Amniotic stem cell (primary cell): ENCODE results near the gene S100A5.
"Not testable (repeated sequence)": the region's sequence is repeated elsewhere in the genome, so short reads cannot be mapped to it uniquely, and the experiment has no call there.

Experiments
- DNase-seq: peaks from one replicate; lab custom pipeline; 2025; lab: John Stamatoyannopoulos, UW

Gene S100A5

DNA sequence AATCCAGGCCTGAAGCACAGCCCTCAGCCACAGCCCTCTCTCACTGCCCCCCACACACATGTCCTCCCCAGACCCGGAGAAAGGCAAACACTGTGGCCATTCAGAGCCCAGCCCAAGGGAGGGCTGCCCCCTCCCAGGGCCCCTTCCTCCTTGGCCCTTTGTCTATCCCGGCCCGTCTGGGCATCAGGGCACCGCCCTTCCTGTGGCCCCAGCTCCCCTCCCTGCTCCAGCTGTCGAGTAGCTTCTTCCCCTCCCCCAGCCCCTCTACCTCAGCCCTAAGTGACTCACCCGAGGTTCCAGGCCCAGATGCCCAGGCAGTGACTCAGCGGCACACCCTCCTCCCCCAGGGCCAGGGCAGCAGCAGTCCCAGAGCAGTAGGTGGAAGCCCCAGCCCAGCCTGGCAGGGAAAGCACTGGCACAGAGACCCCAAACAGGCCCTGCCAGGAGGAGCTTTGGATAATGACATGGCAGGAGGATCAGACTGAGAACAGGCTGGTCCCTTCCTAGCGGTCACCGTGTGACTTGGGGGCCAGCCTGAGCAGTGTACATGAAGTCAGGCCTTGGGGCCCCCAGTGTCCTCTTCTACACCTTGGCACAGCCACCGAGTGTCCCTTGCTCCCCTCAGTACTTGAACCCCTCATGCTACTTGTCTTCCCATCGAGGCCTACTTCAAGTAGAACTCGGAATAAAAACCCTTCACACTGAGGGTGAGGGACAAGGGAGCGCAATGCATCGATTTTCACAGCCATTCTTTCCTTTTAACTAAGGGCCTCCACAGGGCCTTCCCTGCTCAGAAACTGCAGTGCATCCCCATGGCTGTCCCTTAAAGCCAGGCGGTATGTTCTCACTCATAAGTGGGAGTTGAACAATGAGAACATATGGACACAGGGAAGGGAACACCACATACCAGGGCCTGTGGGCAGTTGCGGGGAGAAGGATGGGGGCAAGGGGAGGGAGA lies 26.0 kb upstream of the S100A5 start:
- DNase-seq = peak; percentile 96

DNA sequence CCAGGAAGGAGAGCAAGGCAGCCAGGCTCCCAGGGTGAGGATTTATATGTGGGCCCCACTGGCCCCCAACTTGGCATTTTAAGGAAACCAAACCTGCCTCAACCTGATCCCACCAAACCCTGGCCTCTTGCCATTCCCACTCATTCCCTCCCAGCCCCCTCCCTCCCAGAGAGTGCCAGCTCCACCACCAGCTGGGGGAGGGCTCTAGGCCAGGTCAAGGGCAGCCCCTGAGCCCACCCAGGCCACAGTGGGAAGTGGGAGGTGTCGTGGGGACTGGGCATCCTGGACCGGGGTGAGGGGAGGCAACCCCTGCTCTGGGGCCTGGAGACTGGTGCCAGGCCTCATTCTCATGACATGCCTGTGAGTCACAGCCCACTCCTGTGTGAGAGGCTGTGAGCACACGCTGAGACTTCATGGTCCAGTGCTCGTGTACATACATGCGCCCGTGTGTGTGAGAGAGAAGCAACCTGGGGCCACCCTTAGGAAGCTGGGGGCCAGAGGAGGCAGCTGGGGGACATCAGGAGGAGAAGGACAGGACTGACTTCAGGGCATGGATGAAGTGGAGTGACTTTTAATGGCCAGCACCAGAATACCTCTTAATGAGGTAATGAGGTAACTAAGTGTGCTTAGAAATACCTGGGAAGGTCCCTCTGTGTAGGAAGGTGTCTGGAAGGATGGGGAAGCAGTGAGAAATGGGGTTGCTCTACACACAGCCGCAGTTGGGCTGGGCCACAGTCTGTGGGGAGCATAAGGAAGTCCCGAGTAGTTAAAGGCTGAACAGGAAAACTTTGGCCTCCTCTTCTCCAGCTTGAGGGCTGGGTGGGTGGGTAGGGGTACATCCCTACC lies 25.0 kb upstream of the S100A5 start, which contains the start of gene S100A2:
Gene S100A2 (minus strand): TSS at position 316 of the 846 bp plus-strand sequence. CDS start 1,967 bp downstream, outside the sequence.
- DNase-seq = peak; percentile 78

DNA sequence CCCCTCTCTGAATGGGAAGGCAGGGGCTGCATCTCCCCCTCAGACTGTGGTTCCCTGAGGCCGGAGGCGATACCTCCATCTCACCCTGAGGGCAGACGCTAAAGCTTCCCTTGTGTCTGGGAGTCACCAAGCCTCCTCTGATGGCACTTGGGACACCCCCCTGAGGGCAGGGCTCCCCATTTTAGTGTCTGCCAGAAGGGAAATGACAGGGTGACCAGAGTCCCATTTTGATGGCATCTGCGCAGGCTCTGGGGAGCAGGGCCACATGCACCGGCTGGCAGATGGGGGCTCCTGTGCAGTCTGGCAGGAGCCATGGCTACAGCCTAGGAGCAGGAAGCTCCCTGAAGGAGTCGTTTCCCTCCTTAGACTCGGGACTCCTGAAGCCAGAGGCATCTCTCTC lies 23.3 kb upstream of the S100A5 start:
- DNase-seq = no peak

DNA sequence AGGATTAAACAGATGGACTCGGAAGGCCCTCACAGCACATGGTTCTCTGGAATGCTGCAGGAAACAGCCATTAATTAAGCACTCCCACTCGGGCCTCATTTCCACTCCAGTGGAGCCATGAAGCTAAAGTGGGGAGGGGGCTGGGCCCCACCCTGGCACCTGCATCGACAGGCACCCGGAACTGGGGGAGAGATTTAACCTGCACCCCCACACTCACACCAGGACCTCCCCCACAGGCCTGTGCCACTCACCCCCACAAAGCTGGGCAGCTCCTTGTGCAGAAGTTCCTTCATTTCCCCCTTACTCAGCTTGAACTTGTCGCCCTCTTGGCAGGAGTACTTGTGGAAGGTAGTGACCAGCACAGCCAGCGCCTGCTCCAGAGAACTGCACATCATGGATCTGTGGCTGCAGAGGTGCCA lies 22.8 kb upstream of the S100A5 start:
- DNase-seq = no peak

DNA sequence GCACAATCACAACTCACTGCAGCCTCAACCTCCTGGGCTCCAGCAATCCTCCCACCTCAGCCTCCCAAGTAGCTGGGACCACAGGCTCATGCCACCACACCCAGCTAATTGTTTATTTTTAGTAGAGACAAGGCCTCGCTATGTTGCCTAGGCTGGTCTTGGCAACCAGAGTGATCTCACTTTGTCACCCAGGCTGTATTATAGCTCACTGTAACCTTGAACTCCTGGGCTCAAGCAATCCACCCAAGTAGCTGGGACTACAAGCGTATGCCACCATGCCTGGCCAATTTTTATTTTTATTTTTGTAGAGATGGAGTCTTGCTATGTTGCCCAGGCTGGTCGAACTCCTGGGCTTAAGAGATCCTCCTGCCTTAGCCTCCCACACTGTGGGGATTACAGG lies 21.3 kb upstream of the S100A5 start:
- not testable (repeated sequence) for DNase-seq

DNA sequence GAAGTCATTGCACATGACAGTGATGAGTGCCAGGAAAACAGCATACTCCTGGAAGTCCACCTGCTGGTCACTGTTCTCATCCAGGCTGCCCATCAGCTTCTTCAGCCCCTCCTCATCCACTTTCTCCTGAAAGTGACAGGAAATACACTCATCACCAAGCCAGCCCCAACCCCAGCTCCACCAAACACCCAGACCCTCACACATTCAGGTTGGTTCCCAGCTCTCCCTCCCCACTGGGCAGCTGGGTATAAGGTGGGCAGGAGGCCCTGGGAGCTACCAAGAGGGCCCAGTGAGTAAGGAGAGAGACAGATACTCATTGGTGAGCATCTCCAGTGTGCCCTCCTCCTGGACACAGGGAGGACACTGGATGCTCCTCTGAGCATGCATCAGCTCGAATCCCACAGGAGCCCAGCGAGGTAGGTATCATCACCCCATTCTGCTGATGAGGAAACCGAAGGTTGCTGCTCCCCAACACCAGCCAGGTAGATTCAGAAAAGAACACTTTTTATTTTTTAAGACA lies 20.8 kb upstream of the S100A5 start:
- no peak for DNase-seq

DNA sequence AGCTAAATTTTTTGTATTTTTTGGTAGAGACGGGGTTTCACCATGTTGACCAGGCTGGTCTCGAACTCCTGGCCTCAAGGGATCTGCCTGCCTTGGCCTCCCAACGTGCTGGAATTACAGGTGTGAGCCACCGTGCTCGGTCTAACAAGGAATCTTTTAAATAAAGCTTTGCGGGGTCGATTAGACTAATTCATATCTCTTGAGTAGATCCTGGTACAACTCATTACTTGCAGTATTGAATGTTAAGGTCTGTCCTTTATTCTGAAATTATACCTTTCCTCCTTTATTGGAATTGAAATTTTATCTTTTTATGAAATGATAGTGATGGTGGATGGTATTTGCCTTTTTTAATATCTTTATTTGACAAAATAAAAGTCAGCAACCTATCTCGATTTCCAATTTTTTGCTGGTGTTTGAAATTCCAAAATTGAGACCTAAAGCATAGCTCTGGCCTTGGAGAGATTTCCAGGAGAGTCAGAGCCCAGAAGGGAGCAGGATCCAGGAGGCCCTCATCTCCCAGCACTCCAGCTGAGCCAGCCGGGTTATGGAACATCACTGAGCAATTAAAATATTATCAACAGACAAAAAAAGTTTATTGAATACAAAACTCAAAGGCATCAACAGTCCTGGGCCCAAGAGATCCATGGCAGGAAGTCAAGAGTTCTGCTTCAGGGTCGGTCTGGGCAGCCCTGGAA lies 20.2 kb upstream of the S100A5 start:
- no peak for DNase-seq

DNA sequence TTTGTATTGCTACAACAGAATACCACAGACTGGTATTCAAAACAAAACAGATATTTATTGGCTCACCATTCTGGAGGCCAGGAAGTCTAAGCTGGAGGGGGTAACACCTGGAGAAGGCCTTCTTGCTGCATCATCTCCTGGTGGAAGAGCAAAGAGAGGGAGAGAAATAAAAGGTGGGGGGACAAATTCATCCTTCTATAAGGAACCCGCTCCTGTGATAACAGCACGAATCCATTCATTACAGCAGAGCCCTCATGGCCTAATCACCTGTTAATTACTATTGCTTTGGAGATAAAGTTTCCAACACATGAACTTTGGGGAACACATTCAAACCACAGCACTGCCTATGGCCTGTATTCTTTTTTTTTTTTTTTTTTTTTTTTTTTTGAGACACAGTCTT lies 19.5 kb upstream of the S100A5 start:
- DNase-seq = no peak

DNA sequence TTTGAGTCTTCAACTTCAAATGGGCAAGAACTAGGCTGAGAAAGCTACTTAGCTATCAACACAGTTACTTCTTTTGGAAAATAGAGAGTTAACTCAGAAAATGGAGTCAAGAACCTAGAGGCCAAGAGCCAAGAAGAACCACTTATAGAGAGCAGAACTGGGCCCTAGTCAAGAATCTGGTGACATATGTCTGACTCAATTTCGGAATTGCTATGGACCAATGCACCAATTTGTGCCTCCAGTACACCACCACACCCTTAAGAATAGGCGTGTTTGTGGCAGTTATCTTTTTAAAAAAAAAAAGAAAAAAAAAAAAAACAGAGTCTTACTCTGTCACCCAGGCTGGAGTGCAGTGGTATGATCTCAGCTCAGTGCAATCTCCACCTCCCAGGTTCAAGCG lies 17.1 kb upstream of the S100A5 start:
- no peak for DNase-seq

DNA sequence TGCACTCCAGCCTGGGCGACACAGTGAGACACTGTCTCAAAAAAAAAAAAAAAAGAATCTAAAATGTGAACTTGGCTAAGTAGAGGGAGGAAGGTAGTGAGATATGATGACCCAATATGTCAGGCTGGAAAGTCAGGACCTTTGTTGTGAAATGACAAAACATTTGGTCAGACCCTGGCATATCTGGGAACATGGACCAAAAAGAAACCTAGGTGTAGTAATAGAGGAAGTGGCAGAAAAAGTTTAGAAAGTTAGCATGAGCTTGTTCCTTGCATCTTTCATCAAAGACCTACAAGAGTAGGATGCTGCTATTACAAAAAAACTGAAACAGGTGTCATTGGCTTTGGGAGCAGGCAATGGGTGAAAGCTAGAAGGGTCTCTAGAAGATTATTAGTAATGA lies 15.6 kb upstream of the S100A5 start:
- DNase-seq = no peak

DNA sequence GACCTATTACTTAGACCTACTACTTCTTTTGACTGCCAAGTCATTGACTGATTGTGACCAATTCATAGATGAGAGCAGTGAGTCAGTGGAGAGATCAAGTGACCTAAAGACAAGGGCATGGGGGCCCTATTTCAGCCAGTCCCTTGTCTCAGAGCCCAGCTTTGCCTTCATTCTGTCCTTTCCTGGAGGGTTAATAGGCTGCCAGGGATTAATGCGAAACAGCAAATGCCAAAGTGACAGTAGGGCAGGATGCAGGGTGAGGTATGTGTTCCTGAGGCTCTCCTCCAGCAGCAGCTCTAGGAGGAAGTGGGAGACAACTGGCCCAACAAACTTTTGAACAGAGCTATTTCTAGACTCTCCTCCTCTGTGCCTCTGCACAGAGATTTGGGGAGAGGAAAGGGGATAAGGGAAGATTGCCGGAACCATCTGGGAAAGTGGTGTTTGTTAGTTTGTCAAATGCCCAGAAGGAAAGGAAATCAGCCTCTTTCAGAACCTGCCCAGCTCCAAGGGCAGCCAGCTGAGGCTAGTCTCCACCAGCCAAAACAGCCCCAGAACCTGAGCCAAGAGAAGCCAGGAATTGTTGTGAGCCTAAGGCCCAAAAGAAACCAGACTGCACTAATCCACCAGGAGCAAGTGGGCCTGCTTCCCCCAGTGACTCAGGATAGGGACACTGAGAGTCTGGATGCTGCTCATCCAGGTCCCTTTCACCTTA lies 13.3 kb upstream of the S100A5 start:
- no peak for DNase-seq

DNA sequence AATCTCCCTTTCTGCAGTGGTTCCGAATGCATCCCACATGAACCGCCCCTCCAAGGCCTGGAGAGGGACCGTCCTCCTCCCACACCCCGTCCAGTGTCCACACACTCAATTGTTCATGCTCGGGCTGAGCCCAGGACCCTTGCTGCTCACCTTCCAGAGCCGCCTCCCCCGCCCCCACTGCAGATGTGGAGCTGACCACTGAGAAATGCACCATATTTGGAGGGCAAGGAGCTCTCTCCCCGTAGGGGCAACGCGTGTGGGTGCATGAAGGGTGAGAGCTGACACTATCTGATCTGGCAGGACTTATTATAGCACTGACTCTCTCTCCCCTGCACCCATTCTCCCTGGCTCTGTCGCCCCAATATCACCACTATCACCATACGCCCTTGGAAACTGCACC lies 12.4 kb upstream of the S100A5 start:
- DNase-seq = no peak

DNA sequence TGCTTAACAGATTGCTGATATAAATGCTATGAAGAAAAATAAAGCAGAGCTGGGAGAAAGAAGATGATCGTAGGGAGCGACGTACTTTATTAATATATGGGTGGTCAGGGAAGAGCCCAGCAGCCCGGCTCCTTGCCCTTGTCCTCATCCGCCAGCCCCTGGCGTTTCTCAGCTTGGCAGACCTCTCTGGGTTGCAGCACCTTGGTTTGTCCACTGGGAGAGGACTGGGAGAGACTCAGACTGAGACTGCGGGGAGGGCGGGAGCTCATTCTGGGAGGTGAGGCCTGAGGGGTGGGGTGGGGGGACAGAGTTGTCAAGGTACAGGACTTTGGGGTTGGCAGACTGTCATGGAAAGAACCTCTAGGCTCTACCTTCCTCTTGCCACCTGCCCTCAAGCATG lies 11.6 kb upstream of the S100A5 start:
- DNase-seq = no peak

DNA sequence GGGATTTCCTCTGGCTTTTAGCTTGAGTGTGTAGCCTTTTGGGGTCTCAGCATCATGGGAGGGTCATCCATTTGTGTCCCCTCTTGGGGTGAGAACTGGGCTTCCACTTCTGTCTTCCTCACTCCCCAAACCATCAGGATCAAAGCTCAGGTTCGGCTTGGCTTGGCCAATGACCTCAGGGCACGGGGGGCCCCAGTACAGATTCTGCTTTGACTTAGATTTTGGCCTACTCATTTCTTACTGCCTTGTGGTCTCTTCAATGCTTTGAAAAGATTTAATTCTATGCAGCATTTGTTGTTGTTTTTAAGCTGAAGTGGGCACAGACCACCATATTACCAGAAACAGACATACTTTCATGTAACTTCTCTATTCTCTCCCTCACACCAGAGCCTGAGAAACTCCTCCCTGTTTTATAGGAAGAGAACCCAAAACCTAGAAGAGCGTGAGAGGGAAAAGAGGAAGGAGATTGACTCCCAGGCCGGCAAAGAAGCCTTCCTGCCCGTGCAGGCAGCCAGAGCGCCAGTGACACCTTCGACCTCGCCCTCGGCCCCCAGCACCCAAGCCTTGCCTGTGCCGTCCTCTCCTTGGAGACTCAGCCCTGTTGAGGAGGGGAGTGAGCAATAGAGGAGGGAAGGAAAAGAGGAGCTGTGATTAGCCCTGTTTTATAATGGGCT lies 10.2 kb upstream of the S100A5 start:
- DNase-seq = no peak

DNA sequence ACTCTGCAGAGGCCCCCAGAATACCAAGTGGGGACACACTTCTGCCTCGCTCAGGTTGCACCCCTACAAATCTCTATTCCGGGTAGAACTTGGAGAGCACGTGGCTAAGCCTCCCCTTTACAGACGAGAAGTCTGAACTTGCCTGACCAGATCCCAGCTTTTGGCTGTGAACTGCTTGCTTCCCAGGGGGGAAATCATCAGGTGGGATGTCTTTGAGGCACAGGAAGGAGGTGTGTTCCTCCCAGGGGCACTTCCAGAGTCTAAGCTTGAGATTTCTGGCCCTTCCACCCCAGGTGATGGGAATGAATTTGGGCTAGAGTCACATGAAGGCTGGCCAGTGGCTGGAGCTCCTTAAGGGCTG lies 9.6 kb upstream of the S100A5 start:
- DNase-seq = no peak

DNA sequence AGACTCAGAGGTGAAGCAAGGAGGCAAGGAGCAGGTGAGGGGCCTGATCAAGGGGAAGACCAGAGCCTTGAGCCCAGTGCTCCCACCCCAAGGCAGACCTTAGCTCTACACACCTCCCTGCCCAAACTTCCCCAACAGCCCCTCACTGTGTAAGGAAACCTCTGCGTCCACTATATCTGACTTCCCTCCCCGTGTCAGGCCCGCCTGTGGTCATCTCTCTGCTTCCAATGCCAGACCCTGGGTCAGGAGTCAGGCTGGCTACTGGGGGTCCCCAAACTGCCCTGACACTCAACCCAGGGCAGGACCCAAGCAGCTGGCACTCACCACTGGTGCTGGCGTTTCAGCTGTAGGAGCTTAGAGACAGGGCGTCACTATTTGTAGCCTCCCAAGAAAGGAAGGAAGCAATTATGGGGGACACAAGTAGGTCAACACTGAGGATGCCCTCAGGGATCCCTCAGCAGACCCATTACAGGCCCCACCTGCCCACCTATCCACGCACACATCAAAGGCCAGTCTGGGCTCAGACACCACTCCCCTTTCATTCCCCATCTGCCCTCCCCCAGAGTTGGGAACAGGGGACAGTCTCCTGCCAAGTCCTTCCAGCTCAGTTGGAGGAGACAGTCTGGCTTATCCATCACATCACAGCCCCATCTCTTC lies 9.1 kb upstream of the S100A5 start:
- DNase-seq = no peak

DNA sequence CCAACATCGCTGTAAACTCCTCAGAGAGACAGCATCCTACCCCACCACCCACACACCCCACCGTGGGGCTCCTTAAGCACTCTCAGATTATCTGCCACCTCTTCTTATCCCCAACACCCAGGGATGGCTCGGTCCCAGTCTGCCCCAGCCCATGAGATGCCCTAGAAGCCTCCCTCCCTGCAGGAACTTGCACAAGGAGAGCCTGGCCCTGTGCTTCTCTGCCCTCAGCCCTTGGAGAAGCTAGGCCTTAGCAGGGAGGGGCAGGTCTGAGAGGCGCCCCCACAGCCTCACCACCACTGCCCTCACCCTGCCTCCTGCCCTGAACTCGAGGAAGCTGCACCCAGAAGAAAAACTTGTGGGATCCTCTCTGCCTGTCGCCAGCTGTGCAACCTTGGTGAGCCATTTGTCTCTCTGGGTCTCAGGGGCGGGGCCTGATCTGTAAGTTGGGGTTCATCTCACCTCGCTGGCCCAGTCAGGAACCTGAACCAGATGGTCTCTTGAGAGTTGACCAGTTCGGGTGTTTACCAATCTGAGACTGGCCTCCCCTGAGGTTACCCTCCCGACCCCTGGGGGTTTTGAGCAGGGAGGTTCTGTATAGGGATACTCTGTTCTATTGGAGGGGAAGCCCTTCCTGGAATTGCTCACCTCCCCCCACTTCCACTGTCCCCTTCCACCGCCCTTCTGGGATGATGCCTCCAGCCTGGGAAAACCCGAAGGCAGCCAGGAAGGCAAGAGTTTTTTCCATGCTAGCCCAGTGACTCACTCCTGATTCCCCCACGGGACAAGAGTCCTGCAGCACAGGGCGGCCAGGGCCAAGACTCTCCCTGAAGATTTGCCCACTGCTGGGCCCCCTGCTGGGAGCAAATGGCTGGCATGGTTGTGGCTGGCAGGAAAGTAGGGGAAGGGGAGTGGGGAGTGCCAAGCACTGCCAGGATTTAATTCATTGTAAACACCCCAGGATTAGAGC lies 8.3 kb upstream of the S100A5 start, which contains the start of gene S100A3:
Gene S100A3 (minus strand): TSS at position 537 of the 967 bp plus-strand sequence. CDS start 773 bp downstream, outside the sequence.
- DNase-seq = peak; percentile 73

DNA sequence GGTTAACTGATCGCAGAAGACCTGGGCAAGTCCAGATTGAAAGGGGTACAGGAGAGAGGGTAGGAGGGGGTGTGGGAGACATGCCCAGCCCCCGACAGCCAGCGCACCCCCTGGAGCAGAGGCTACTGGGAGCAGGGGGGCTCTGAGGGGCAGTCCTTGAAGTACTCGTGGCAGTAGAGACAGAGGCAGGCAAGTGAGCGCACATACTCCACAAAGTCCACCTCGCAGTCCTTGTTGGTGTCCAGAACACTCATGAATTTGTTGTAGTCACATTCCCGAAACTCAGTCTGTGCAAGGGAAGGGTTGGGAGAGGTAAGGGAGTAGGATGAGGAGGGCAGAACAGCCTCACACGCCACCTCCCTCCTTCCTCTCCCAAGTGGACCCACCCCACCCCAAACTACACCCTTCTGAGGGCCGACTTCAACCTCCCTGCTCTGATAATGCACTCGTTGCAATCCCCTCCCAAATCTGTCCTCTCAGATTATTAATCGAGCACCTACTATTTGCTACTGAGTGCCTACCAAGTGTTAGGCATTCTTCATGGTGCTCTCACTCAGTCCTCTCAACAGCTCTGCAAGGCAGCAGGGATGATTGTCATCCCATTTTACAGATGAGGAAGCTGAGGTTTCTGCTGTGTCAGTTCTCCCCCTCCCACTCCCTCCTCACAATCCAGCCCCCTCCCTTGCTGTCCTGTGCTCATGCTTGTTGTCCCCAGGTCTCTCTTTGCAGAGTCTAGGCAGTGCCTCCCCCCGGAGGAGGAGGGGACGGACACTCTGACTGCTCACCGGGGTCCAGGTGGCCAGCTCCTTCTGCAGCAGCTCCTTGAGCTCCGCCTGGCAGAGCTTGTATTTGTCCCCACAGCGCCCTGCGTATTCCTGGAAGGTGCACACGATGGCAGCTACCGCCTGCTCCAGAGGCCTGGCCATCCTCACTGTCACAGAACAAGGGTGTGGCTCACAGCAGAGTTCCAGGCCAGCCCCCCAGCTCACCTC lies 7.1 kb upstream of the S100A5 start:
- no peak for DNase-seq
